Measurements from ENCODE around the gene C10orf88. TPM values are rescaled to one million over a fixed set of nuclear protein-coding genes. Genes with fewer than 3 reads are reported as not detected.

The C10orf88 gene
- total and polyA plus RNA-seq, 9 of the 15 experiments (the other 6 are each of a cell fraction or from before 2014, with no cell fraction given), result 2.5 to 9.6 (median 7.5) TPM

- 0 out of 2 replicates have a peak, but pooled peaks have one; percentile 18 for TF ChIP-seq RB1 (IDR thresholded peaks at IDR 0.05; ENCODE audit: low read depth)
- no peak for TF ChIP-seq KLF10 (CRISPR knock-in tag; IDR thresholded peaks at IDR 0.05)
- TF ChIP-seq ZNF253 (CRISPR knock-in tag; conservative IDR thresholded peaks at IDR 0.05), result no peak
- TF ChIP-seq TCF15 (CRISPR knock-in tag; IDR thresholded peaks at IDR 0.05), result no peak
- TF ChIP-seq E2F6 (IDR thresholded peaks at IDR 0.05; ENCODE audit: borderline replicate concordance in 1 of 2, extremely low read depth in 1 of 2, insufficient read depth in 1 of 2, insufficient read length in 1 of 2, low read depth in 1 of 2, low read length in 1 of 2, poor library complexity in 1 of 2, severe bottlenecking in 1 of 2), result no peak
- TF ChIP-seq SIN3B (IDR thresholded peaks at IDR 0.05; ENCODE audit: low read depth), result no peak
- peak; percentile 81 to 99 for TF ChIP-seq ZNF639 (CRISPR knock-in tag; conservative IDR thresholded peaks at IDR 0.05 in 1 of 2, IDR thresholded peaks at IDR 0.05 in 1 of 2)
- no peak for TF ChIP-seq ZBTB2 (IDR thresholded peaks at IDR 0.05)
- TF ChIP-seq MEF2D (tag; conservative IDR thresholded peaks at IDR 0.05; ENCODE audit: low read depth), result no peak; the same call in 1 of the 2 replicates
- TF ChIP-seq IFI16 (CRISPR knock-in tag; IDR thresholded peaks at IDR 0.05), result no peak
- TF ChIP-seq HMG20B (CRISPR knock-in tag; IDR thresholded peaks at IDR 0.05), result no peak
- TF ChIP-seq GABPA (tag; conservative IDR thresholded peaks at IDR 0.05; ENCODE audit: low read depth), result no peak
- no peak for TF ChIP-seq ZNF507 (tag; conservative IDR thresholded peaks at IDR 0.05)
- TF ChIP-seq TCF7 (IDR thresholded peaks at IDR 0.05; ENCODE audit: borderline replicate concordance), result no peak
- no peak for TF ChIP-seq PHF21A (IDR thresholded peaks at IDR 0.05; ENCODE audit: borderline replicate concordance, low read depth)
- TF ChIP-seq NR1H2 (CRISPR knock-in tag; IDR thresholded peaks at IDR 0.05), result peak; percentile 98
- TF ChIP-seq ZNF239 (CRISPR knock-in tag; IDR thresholded peaks at IDR 0.05), result peak; percentile 57; the same call in 1 of the 2 replicates
Measured at GRCh38 chr10:122911889-122912484, 42.0 kb downstream of the C10orf88 start (continued).
